ENCODE results near the gene VAT1L.

DNA sequence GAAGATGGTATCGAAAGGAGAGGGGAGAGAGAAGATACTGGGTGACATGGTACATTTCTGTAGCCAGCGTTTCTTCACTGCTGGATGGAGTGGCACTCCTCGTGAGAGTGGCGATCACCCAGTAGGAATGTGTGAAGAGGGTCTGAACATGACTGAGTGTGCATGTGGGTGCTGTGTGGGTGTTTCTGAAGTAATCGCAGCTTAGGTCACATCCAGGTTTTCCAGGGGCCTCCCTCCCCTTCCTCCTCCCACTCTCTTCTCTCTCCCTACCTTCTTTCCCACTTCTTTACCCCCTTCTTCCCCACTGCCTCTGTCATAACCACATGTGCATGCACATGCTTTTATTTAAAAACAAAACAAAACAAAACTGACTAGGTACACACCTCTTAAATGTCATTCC, 235.8 kb downstream of the VAT1L start:
- TF ChIP-seq POLR2AphosphoS5 (IDR thresholded peaks at IDR 0.05; ENCODE audit: low read depth, low read length) (no peak), POLR2A (IDR thresholded peaks at IDR 0.05; ENCODE audit: low read depth, low read length) (no peak)

All from GM12892 (cell line).